HG03060 (cell line): ENCODE results near the gene AGTR2.
"Not testable (repeated sequence)": the region's sequence is repeated elsewhere in the genome, so short reads cannot be mapped to it uniquely, and the experiment has no call there.

Experiments used
- ATAC-seq: cut with Tn5 transposase; IDR thresholded peaks from one replicate; pipeline ENCODE4 v1.9.1; 2021; ENCODE audit warnings: low read depth, moderate number of reproducible peaks; ENCODE audit not compliant: unreplicated experiment

AGTR2 gene

GRCh38 chrX:116170511-116170910, at the start of gene AGTR2:
TSS of gene AGTR2 (plus strand) at chrX:116170744. CDS start at chrX:116172281, 1,537 bp downstream.
- ATAC-seq: no peak

- ATAC-seq: no peak
These were observed 35.3 kb upstream of the AGTR2 start for GRCh38 chrX:116135277-116135676.

- ATAC-seq: not testable (repeated sequence)
These were observed 29.3 kb upstream of the AGTR2 start for GRCh38 chrX:116141270-116141669.

- no peak for ATAC-seq
These were observed 27.6 kb upstream of the AGTR2 start for GRCh38 chrX:116142976-116143375.

GRCh38 chrX:116172976-116173375, 2.4 kb downstream of the AGTR2 start:
- ATAC-seq: no peak

- no peak for ATAC-seq
These were observed 10.8 kb downstream of the AGTR2 start for GRCh38 chrX:116181300-116181699.

- ATAC-seq: no peak
These were observed 14.6 kb downstream of the AGTR2 start for GRCh38 chrX:116185163-116185562.

- no peak for ATAC-seq
These were observed 24.1 kb downstream of the AGTR2 start for GRCh38 chrX:116194649-116195048.

- ATAC-seq: no peak
These were observed 27.7 kb downstream of the AGTR2 start for GRCh38 chrX:116198235-116198634.

- ATAC-seq: no peak
These were observed 28.3 kb downstream of the AGTR2 start for GRCh38 chrX:116198810-116199209.

GRCh38 chrX:116204932-116205331, 34.4 kb downstream of the AGTR2 start:
- no peak for ATAC-seq

GRCh38 chrX:116213262-116213661, 42.7 kb downstream of the AGTR2 start:
- no peak for ATAC-seq

- ATAC-seq: not testable (repeated sequence)
These were observed 46.5 kb downstream of the AGTR2 start for GRCh38 chrX:116217080-116217479.
